IMR-90 (cell line): ENCODE measurements around the gene TBC1D9. TPM values are rescaled to one million over a fixed set of nuclear protein-coding genes. Genes with fewer than 3 reads are reported as not detected.
A peak's percentile ranks its signal among the peaks of the same experiment; 100 is the strongest.

Source experiments
- ATAC-seq: fragments of 200-7000 bp; cut with Tn5 transposase; 2 replicates; pipeline ENCODE4 v1.9.1; 2020; ENCODE audit warnings: low read depth, mild to moderate bottlenecking, moderate library complexity
- BruUV-seq: library from RNA; stranded (reverse); fragments of 400-500 nt; replicated peaks from 2 replicates; lab custom pipeline; 2021; lab: Mats Ljungman, UMichigan
- CTCF ChIA-PET: fragments of 300-600 bp; formaldehyde crosslinking; extraction: SDS; loops from one replicate; lab custom pipeline; 2021; ENCODE audit warnings: antibody characterized with exemption; lab: Yijun Ruan, JAX
- POLR2A ChIA-PET: fragments of 300-600 bp; sonication (Branson Sonifier 250); formaldehyde crosslinking; loops from one replicate; lab custom pipeline; 2022; ENCODE audit warnings: antibody characterized with exemption; ENCODE audit not compliant: unreplicated experiment; lab: Charles Lee
- DNase-seq: peaks from one replicate; pipeline ENCODE4 v3.0.0; 2013
- H2AFZ ChIP-seq: replicated peaks from 2 replicates; pipeline ENCODE3; 2013; ENCODE audit warnings: low read length, mild to moderate bottlenecking; ENCODE audit not compliant: poor library complexity
- H2AK5ac ChIP-seq: 2 replicates; pipeline ENCODE4 v1.6.1; 2013; ENCODE audit warnings: low read depth, low read length, inconsistent platforms
- H2AK9ac ChIP-seq: replicated peaks from 2 replicates; pipeline ENCODE3; 2013; ENCODE audit warnings: mild to moderate bottlenecking, low read depth, low read length, moderate library complexity; ENCODE audit not compliant: poor library complexity
- H2BK120ac ChIP-seq: 2 replicates; pipeline ENCODE4 v1.6.1; 2013; ENCODE audit warnings: low read depth, low read length, inconsistent platforms
- H2BK15ac ChIP-seq: 3 replicates; pipeline ENCODE4 v1.6.1; 2013; ENCODE audit warnings: low read depth, low read length, inconsistent platforms
- H2BK20ac ChIP-seq: 2 replicates; pipeline ENCODE4 v1.6.1; 2013; ENCODE audit warnings: low read depth, mild to moderate bottlenecking, inconsistent platforms, low read length, moderate library complexity
- H2BK5ac ChIP-seq: 2 replicates; pipeline ENCODE4 v1.6.1; 2013; ENCODE audit warnings: mild to moderate bottlenecking, low read depth, low read length, inconsistent platforms; ENCODE audit not compliant: poor library complexity, severe bottlenecking
- H3K14ac ChIP-seq: replicated peaks from 2 replicates; pipeline ENCODE4 v1.6.1; 2013; ENCODE audit warnings: low read depth, low read length, inconsistent platforms
- H3K18ac ChIP-seq: 2 replicates; pipeline ENCODE4 v1.6.1; 2013; ENCODE audit warnings: low read depth, low read length, control low read depth
- H3K23ac ChIP-seq: 2 replicates; pipeline ENCODE4 v1.6.1; 2013; ENCODE audit warnings: low read depth, low read length, inconsistent platforms
- H3K27ac ChIP-seq: 2 replicates; pipeline ENCODE4 v1.5.1; 2013; ENCODE audit warnings: mild to moderate bottlenecking, control low read depth, low read length; ENCODE audit not compliant: insufficient read depth
- H3K27me3 ChIP-seq: 2 replicates; pipeline ENCODE4 v1.6.1; 2013; ENCODE audit warnings: low read length; ENCODE audit not compliant: control insufficient read depth, insufficient read depth
- H3K36me3 ChIP-seq: 2 replicates; pipeline ENCODE4 v1.6.1; 2013; ENCODE audit warnings: low read length, mixed read lengths; ENCODE audit not compliant: control insufficient read depth, insufficient read depth
- H3K4ac ChIP-seq: 2 replicates; pipeline ENCODE4 v1.6.1; 2013; ENCODE audit warnings: low read depth, low read length, inconsistent platforms
- H3K4me1 ChIP-seq: 2 replicates; pipeline ENCODE4 v1.6.1; 2013; ENCODE audit warnings: low read length, mixed read lengths; ENCODE audit not compliant: control insufficient read depth, insufficient read depth
- H3K4me2 ChIP-seq: 2 replicates; pipeline ENCODE4 v1.6.1; 2013; ENCODE audit warnings: low read depth, mild to moderate bottlenecking, control low read depth, low read length, moderate library complexity
- H3K4me3 ChIP-seq: 2 replicates; pipeline ENCODE4 v1.5.1; 2013; ENCODE audit warnings: low read depth, mild to moderate bottlenecking, control low read depth, low read length, moderate library complexity; ENCODE audit not compliant: insufficient read depth
- H3K56ac ChIP-seq: 2 replicates; pipeline ENCODE4 v1.6.1; 2013; ENCODE audit warnings: low read length, inconsistent platforms; ENCODE audit not compliant: insufficient read depth; ENCODE audit errors: extremely low read depth
- H3K79me1 ChIP-seq, 2 experiments: 2 replicates each; pipeline ENCODE4 v1.6.1; 2013; ENCODE audit warnings: low read length in 2 of 2, inconsistent platforms in 1 of 2, low read depth in 1 of 2
- H3K9ac ChIP-seq: 2 replicates; pipeline ENCODE4 v1.6.1; 2013; ENCODE audit warnings: low read depth, low read length, control low read depth
- H3K9me1 ChIP-seq: 2 replicates; pipeline ENCODE4 v1.6.1; 2013; ENCODE audit warnings: low read length, inconsistent platforms; ENCODE audit not compliant: insufficient read depth
- H3K9me3 ChIP-seq: 2 replicates; pipeline ENCODE4 v1.6.1; 2013; ENCODE audit warnings: low read length; ENCODE audit not compliant: control insufficient read depth, insufficient read depth
- H4K20me1 ChIP-seq: 2 replicates; pipeline ENCODE4 v1.6.1; 2013; ENCODE audit warnings: low read length, inconsistent platforms; ENCODE audit not compliant: insufficient read depth
- H4K5ac ChIP-seq: 2 replicates; pipeline ENCODE4 v1.6.1; 2013; ENCODE audit warnings: mild to moderate bottlenecking, low read depth, low read length, control low read depth
- H4K8ac ChIP-seq, 2 experiments: 2 replicates each; pipeline ENCODE4 v1.6.1; 2013; ENCODE audit warnings: low read depth in 2 of 2, low read length in 2 of 2, control low read depth in 1 of 2, inconsistent platforms in 1 of 2
- H4K91ac ChIP-seq: 2 replicates; pipeline ENCODE4 v1.6.1; 2013; ENCODE audit warnings: low read depth, low read length, inconsistent platforms; ENCODE audit not compliant: insufficient read depth
- MAFK ChIP-seq: IDR thresholded peaks from 2 replicates; pipeline ENCODE4 v1.6.1; 2012; ENCODE audit warnings: low read depth, low read length, improper control_type of control experiment
- RCOR1 ChIP-seq: IDR thresholded peaks from 2 replicates; pipeline ENCODE4 v1.6.1; 2012; ENCODE audit warnings: mild to moderate bottlenecking, low read length, improper control_type of control experiment; ENCODE audit not compliant: insufficient replicate concordance
- dilution Hi-C: fragments of 300-500 bp; cut with HindIII; formaldehyde crosslinking; loops from one replicate; pipeline ENCODE4 v1.14.3; 2018; ENCODE audit warnings: low sequenced_read_pairs; ENCODE audit not compliant: unreplicated experiment
- in situ Hi-C: fragments of 300-500 bp; cut with MboI; formaldehyde crosslinking; loops from 3 replicates; pipeline ENCODE4 v1.14.3; 2019; ENCODE audit warnings: low sequenced_read_pairs, inconsistent platforms, mixed read lengths
- intact Hi-C: fragments of 100-400 bp; cut with micrococcal nuclease; formaldehyde crosslinking; loops from 2 replicates; pipeline ENCODE4 v1.10.0; 2022
- polyA plus RNA-seq, 3 experiments: library from polyadenylated mRNA; depleted of rRNA; stranded (reverse); fragments of >200 nt; gene quantifications; 2 replicates each; pipeline ENCODE4 v1.2.3, GENCODE V29; 2012; ENCODE audit warnings: low replicate concordance in 1 of 3
- total RNA-seq: library from RNA; depleted of rRNA; stranded (reverse); fragments of >200 nt; gene quantifications from 2 replicates; pipeline ENCODE4 v1.2.3, GENCODE V29; 2012

Gene TBC1D9
- total and polyA plus RNA-seq, 2 of the 4 experiments (the other 2 are of a cell fraction) = 11.7 to 15.2 TPM

GRCh38 chr4:140805293-140805692, 49.1 kb upstream of the TBC1D9 start:
- Histone ChIP-seq H2BK15ac (no peak overlapping the region), H3K36me3 (no peaks in the 10 kb centered on the region), H3K23ac (no peak overlapping the region), H2AFZ (no peak overlapping the region), H3K27ac (no peak overlapping the region), H3K9me1 (no peaks in the 10 kb centered on the region), H3K27me3 (peaks cover 16% of the 10 kb centered on the region), H3K9ac (no peak overlapping the region), H2BK20ac (no peak overlapping the region), H3K18ac (no peak overlapping the region), H4K91ac (no peak overlapping the region), H3K4me1 (peaks cover 8% of the 10 kb centered on the region), H3K4me3 (no peak overlapping the region), H2BK120ac (no peak overlapping the region), H3K79me1 (no peaks in the 10 kb centered on the region), H4K5ac (no peak overlapping the region), H3K56ac (no peak overlapping the region), H3K4me2 (no peak overlapping the region), H3K9me3 (no peaks in the 10 kb centered on the region), H2BK5ac (no peak overlapping the region), H3K4ac (no peak overlapping the region), H4K8ac (no peak overlapping the region), H4K20me1 (no peaks in the 10 kb centered on the region), H2AK9ac (no peak overlapping the region), H3K14ac (no peak overlapping the region), H2AK5ac (no peak overlapping the region)
- peak; percentile 64 for TF ChIP-seq MAFK
- no peak for TF ChIP-seq RCOR1
- intact Hi-C loops (no loop called here), in situ Hi-C loops (no loop called here), dilution Hi-C loops (no loop called here)
- CTCF ChIA-PET = no interaction called here
- POLR2A ChIA-PET = no interaction called here
- ATAC-seq (no peak), DNase-seq (no peak)
- no TSS peak for BruUV-seq
